ENCODE data around the gene NR3C1. TPM values are rescaled to one million over a fixed set of nuclear protein-coding genes. Genes with fewer than 3 reads are reported as not detected.
A peak's percentile ranks its signal among the peaks of the same experiment; 100 is the strongest.

The NR3C1 gene
- total and polyA plus RNA-seq, 7 donors = 5.5 to 65.6 (median 36.0) TPM

DNA sequence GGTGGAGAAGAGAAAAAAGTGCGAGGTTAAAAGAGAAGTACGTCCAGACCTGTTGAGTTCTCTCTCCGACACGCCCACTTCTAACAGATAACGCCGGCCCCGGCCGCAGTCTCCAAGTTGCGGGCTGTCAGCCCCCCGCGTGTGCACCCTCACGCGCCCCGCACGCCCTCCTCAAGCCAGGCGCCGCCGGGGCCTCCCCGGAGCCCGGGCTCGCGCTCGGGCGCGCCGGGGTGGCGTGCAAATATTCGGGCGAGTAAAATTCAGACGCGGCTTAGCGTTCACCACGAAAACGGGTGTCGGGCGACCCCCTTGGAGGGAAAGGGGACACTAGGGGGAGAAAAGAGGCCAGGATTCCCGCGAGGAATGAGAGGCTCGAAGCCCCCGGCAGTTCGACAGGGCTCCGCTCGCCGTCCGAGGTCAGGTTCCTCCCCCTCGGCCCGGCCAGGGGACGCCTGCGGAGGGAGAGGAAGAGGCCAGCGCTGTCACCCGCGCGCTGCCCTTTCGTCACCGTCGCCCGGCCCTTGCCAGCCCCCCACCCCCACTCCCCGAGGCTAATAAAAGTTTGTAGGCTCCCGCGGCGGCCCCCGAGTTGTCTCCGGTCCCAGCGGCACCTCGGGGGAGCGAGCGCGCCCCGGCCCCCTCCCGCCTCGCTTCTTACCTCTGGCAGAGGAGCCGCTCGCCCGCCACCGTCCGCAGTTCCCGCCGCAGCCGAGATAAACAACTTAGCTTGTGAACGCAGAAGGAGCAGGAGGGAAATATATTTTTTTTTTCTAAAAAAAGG lies 743 bp downstream of the NR3C1 start:
- no peaks in the 10 kb centered on the region for H3K36me3 ChIP-seq
- TF ChIP-seq, protein P1, sequence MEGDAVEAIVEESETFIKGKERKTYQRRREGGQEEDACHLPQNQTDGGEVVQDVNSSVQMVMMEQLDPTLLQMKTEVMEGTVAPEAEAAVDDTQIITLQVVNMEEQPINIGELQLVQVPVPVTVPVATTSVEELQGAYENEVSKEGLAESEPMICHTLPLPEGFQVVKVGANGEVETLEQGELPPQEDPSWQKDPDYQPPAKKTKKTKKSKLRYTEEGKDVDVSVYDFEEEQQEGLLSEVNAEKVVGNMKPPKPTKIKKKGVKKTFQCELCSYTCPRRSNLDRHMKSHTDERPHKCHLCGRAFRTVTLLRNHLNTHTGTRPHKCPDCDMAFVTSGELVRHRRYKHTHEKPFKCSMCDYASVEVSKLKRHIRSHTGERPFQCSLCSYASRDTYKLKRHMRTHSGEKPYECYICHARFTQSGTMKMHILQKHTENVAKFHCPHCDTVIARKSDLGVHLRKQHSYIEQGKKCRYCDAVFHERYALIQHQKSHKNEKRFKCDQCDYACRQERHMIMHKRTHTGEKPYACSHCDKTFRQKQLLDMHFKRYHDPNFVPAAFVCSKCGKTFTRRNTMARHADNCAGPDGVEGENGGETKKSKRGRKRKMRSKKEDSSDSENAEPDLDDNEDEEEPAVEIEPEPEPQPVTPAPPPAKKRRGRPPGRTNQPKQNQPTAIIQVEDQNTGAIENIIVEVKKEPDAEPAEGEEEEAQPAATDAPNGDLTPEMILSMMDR (IDR thresholded peaks at IDR 0.05) = no peak
- peak in 1 of 4 donors; percentile 3 for TF ChIP-seq POLR2AphosphoS5 (IDR thresholded peaks at IDR 0.05)
- peaks cover 0 to 49% (median 38%) of the 10 kb centered on the region in 4 donors for H3K4me1 ChIP-seq
- H3K27ac ChIP-seq = peak overlapping the region; percentile 99
- H3K4me3 ChIP-seq = peak overlapping the region; percentile 84 to 89 (median 88)
- DNase-seq = peak; percentile 85
- no peaks in the 10 kb centered on the region for H3K27me3 ChIP-seq
- 0% methylated on average over 80 of the region's 80 CpGs for WGBS, 2 donors
- intact Hi-C loops (cut with DNase I) = loop anchor here (2.0 to 10.0 kb wide), 6 partner anchors 105 to 772 kb away; partner anchors contain the start of genes ARHGAP26, KCTD16 and YIPF5
- H3K9me3 ChIP-seq = no peaks in the 10 kb centered on the region

DNA sequence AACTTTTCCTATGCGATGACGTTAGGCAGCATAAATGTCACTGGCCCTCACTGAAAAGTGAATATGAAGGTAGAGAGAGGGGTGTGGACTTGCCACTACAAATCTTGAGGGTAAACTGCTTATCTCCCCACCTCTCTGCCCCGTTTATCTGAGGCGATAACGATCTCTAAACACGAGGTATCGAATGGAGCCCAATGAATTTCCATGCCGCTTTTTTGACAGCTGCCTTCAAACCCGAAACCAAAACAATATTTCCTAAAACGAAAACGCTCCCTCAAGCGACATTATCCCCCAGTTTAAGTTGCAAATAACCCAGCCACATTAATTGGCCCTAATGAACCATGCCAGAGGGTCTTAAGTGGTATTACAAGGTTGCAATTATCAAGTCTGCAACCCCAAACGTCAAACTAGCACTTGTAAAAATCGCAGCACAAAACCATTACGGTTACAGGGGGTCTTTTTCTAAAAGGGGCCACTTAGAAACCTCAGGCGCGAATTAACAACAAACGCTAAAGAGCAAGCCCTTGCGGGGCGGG lies 1.4 kb downstream of the NR3C1 start:
- Histone ChIP-seq H3K36me3 (no peaks in the 10 kb centered on the region), H3K9me3 (no peaks in the 10 kb centered on the region), H3K4me1 (peaks cover 0 to 55% (median 45%) of the 10 kb centered on the region in 4 donors), H3K4me3 (peak overlapping the region; percentile 84 to 89 (median 88)), H3K27ac (peak overlapping the region; percentile 99), H3K27me3 (no peaks in the 10 kb centered on the region)
- 13 to 28% methylated on average over 20 of the region's 20 CpGs for WGBS, 2 donors
- TF ChIP-seq POLR2AphosphoS5 (IDR thresholded peaks at IDR 0.05) (no peak), POLR2A (IDR thresholded peaks at IDR 0.05) (no peak), EP300 (IDR thresholded peaks at IDR 0.05) (no peak)
- TF ChIP-seq, protein P1 (IDR thresholded peaks at IDR 0.05) = no peak
- no peak for DNase-seq
- intact Hi-C loops (cut with DNase I) = loop anchor here (2.0 to 10.0 kb wide), 6 partner anchors 105 to 773 kb away; partner anchors contain the start of genes ARHGAP26, KCTD16 and YIPF5

DNA sequence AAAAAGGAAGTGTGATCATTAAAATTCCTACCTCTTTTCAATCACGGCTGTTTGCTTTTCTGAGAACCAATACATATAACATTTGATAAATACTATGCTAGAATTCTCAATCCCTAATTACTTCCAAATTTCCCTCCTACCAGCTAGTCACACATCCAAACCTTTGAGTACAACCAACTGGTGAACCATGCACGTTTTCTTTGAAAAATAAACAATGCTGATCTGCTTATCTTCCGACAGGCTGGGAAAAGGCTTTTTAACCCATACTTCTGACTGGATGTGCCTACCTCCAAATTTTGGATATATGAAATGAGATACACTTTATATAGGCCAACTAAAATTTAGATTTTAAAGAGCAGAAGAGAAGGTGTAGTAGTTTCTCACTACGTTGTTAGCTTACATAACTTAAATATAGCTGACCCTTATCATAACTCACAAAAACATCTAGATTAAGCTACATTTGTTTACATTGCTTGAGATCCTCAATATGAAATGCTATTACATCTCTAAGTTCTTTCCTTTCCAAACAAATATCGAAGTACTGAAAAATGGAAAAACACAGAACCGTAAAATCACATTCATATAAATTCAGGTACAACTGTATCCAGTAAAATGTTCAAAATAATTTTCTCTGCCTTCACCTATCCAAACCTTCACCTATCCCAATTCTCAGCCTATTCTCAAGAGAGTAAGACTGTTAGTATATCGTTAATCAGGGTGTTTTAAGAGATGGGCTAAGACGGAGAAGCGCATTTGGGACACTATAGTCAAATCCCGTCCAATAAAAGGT lies 2.1 kb downstream of the NR3C1 start:
- TF ChIP-seq EP300 (IDR thresholded peaks at IDR 0.05) (no peak), POLR2A (IDR thresholded peaks at IDR 0.05) (no peak), POLR2AphosphoS5 (IDR thresholded peaks at IDR 0.05) (no peak)
- TF ChIP-seq, protein P1 (IDR thresholded peaks at IDR 0.05) = no peak
- no peaks in the 10 kb centered on the region for H3K36me3 ChIP-seq
- H3K4me3 ChIP-seq = peak overlapping the region; percentile 84 to 89 (median 88)
- H3K4me1 ChIP-seq = peaks cover 0 to 62% (median 51%) of the 10 kb centered on the region in 4 donors
- no peaks in the 10 kb centered on the region for H3K27me3 ChIP-seq
- intact Hi-C loops (cut with DNase I) = loop anchor here (2.0 to 10.0 kb wide), 6 partner anchors 106 to 773 kb away; partner anchors contain the start of genes ARHGAP26, KCTD16 and YIPF5
- no peak for DNase-seq
- peak overlapping the region; percentile 99 for H3K27ac ChIP-seq
- no peaks in the 10 kb centered on the region for H3K9me3 ChIP-seq
- whole genome bisulfite sequencing, 2 donors = 55 to 74% methylated on average over 10 of the region's 10 CpGs

DNA sequence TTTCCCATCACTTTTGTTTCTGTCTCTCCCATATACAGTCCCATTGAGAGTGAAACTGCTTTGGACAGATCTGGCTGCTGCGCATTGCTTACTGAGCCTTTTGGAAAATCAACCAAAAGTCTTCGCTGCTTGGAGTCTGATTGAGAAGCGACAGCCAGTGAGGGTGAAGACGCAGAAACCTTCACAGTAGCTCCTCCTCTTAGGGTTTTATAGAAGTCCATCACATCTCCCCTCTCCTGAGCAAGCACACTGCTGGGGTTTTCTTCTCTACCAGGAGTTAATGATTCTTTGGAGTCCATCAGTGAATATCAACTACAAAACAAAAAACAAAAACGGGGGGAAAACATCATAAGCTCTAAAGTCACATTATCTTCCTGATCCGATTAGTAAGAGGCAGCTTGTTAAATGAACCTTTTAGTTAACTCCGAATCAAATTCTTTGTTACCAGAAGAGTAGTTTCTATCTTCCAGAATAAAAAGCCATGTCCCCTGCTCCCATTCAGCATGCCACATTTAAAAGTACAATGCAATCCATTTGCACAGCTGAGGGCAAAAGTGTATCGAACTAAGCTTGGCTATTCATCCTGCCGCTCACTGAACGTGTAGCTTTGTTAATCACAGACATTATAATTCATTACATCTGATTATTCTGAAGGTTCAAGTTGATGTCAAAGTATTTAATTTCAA lies 2.8 kb downstream of the NR3C1 start:
- no peak for DNase-seq
- WGBS, 2 donors = 67 to 83% methylated on average over 10 of the region's 10 CpGs
- Histone ChIP-seq H3K27me3 (no peaks in the 10 kb centered on the region), H3K4me1 (peaks cover 0 to 67% (median 59%) of the 10 kb centered on the region in 4 donors), H3K4me3 (peak overlapping the region in 3 of 4 donors; percentile 88 to 89 (median 89)), H3K36me3 (no peaks in the 10 kb centered on the region), H3K27ac (peak overlapping the region; percentile 8 to 99 (median 99)), H3K9me3 (no peaks in the 10 kb centered on the region)
- intact Hi-C loops (cut with DNase I) = loop anchor here (5.0 to 10.0 kb wide), 5 partner anchors 107 to 774 kb away; partner anchors contain the start of genes ARHGAP26, KCTD16 and YIPF5
- TF ChIP-seq, protein P1 (IDR thresholded peaks at IDR 0.05) = no peak
- TF ChIP-seq EP300 (IDR thresholded peaks at IDR 0.05) (no peak), POLR2AphosphoS5 (IDR thresholded peaks at IDR 0.05) (no peak)

Data from sigmoid colon (tissue), 7 donors.